GM21360 (cell line): ENCODE results near the gene CD83.
"Not testable (repeated sequence)": the region's sequence is repeated elsewhere in the genome, so short reads cannot be mapped to it uniquely, and the experiment has no call there.

Experiments used
- ATAC-seq: cut with Tn5 transposase; IDR thresholded peaks from one replicate; pipeline ENCODE4 v1.9.1; 2021; ENCODE audit warnings: mild to moderate bottlenecking, moderate library complexity; ENCODE audit not compliant: unreplicated experiment

CD83 gene

GRCh38 chr6:14146506-14147096 is 29.0 kb downstream of the CD83 start:
- no peak for ATAC-seq

DNA sequence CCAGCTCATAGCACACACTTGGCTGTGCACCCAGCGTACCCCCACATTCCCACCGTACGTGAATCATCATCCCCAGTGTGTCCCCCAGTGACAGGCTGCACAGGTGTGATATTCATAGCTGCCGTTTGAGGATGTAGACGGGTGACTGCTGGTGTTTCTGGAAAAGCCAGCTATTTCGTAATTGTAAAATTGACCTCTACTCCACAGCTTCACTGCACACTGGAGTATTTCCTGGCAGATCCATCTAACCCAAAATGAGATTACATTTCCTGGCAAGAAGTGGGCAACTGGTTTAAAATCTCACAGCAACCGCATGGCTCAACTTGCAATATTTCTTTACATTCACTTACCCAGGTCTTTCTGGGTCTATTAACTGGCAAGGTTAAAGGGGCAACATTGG is 30.3 kb downstream of the CD83 start:
- ATAC-seq, result no peak

DNA sequence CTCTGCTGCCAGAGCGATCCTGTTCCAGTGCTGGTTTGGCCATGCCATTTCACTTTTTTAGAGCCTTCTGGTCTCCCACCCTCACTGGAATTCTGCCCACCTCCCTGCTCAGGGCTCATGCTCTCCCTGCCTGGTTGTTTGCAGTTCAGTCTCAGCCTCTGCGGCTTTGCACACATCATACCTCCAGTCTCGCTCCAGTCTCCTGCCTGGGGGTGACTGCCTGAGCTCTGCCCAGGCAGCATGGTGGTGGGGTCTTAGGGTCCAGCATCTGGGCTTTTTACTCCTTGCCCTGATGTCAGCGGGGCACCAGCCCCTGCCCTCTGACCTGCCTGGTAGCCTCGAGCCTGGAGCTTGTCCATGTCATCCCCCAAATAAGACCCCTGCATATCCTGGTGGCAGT is 30.9 kb downstream of the CD83 start:
- ATAC-seq, result no peak

GRCh38 chr6:14149053-14149738 is 31.6 kb downstream of the CD83 start:
- no peak for ATAC-seq

GRCh38 chr6:14149739-14150130 is 32.2 kb downstream of the CD83 start:
- ATAC-seq, result no peak

- not testable (repeated sequence) for ATAC-seq
These were observed 33.7 kb downstream of the CD83 start for GRCh38 chr6:14151300-14151699.

- ATAC-seq, result no peak
These were observed 34.2 kb downstream of the CD83 start for GRCh38 chr6:14151773-14152172.

GRCh38 chr6:14153228-14153627 is 35.7 kb downstream of the CD83 start:
- ATAC-seq, result no peak

- no peak for ATAC-seq
These were observed 41.5 kb downstream of the CD83 start for GRCh38 chr6:14159090-14159489.

DNA sequence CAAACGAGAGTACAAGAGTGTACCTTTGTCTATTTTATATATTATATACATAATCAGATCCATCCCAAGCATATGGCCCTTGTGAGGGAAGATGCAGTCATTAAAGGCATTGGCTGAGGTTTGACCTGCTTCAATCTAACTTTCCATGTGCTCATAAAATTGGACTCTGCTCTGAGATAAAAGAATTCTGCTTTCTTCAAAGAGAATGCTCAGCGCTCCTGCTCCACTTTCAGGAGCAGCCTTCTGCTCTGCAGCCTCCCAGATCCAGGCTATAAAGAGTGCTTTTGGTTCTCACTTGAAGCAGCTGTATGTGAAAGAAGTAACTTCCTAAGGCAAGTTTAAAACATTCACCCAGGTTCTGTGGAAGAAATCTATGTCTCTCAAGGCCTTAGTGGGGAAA is 45.3 kb downstream of the CD83 start:
- no peak for ATAC-seq

GRCh38 chr6:14165091-14165490 is 47.5 kb downstream of the CD83 start:
- no peak for ATAC-seq

- ATAC-seq, result no peak
These were observed 49.3 kb downstream of the CD83 start for GRCh38 chr6:14166839-14167238.

GRCh38 chr6:14170128-14170527 is 52.6 kb downstream of the CD83 start:
- no peak for ATAC-seq

DNA sequence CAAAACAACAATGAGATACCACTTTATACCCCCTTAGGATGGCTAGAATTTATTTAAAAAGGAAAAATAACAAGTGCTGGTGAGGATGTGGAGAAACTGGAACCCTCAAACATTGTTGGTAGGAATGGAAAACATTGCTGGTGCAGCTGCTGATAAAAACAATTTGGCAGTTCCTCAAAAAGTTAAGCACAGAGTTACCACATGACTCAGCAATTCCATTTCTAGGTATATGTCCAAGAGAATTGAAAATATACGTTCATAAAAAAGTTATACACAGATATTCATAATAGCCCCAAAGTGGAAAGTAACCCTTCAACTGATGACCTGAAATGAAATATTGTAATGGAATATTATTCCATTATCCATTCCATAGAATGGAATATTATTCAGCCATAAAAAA is 55.0 kb downstream of the CD83 start:
- no peak for ATAC-seq

DNA sequence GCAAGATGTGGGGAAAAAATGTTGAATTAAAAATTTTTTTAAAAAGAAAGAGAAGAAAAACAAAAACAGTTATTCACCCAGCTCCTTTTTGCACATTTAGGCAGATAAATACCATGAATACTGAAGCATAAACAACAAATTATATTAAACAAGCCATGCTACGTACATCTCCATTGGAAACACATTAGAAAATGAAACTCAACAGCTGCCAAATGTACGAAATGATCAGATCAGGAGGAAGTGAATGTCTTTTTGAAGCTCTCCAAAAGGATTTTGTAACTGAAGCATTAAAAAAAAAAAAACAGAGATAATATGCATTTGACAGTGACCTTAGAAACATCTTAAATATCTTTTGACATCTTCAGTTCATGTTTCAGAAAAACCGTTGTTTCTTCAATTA is 56.7 kb downstream of the CD83 start:
- ATAC-seq, result no peak

DNA sequence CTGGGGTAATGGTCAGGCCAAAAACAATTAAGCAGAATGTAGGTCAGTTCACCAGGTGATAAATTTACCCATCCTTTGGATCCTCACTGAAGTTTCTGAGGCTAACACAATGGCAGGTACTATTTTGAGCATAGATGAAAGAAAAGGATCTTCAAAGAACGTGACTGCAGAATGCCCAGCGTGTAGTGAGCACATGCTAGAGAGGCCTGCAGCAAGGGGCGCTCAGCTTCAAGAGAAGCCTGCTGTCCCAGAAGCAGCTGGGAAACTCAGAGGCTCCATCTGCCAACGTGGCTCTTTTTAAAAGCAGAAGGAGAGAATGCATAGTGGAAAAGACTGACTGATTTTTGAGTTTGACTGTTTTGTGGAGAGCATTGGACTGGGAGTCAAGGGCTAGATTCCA is 57.4 kb downstream of the CD83 start:
- no peak for ATAC-seq

GRCh38 chr6:14176429-14176828 is 58.9 kb downstream of the CD83 start:
- ATAC-seq, result no peak

DNA sequence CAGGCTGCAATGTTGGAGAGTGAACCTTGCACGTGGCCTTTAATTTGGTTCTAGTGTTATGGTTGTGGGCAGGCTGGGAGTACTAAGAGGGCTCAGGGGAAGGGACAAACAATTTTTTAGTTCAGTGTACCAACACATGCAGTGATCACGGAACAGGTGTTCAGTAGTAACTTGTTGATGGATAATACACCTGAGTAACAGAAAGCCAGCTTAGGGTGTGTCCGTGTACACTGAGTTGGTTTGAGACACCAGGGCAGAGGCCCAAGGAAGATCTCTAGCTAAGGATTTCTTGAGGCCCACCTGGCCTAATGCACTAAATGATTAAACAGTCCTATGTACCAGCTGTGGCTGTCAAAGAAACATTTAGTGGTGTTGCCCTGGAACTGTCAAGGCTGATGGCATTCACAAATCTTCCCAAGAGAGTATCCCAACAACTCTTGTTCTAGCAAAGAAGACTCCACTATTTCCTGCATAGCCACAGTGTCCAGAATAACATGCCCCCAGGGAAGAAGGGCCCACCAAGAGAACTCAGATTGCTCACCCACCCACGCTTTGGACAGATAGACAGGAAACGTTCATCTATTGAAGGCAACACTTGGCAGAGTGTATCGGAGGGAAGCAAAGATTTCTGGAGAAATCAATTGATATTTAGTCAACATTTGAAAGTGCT is 60.0 kb downstream of the CD83 start:
- ATAC-seq, result no peak

GRCh38 chr6:14178083-14178445 is 60.5 kb downstream of the CD83 start:
- ATAC-seq, result no peak

- no peak for ATAC-seq
These were observed 63.0 kb downstream of the CD83 start for GRCh38 chr6:14180609-14181008.

GRCh38 chr6:14182916-14183315 is 65.3 kb downstream of the CD83 start:
- no peak for ATAC-seq
